Choroid plexus epithelial cell (primary cell): Measurements from ENCODE around the gene GDF10.

ENCODE experiments used
- DNase-seq: peaks from one replicate; pipeline ENCODE4 v3.0.0-alpha.2; 2010; ENCODE audit warnings: low read depth
- H3K4me3 ChIP-seq: 2 replicates; pipeline ENCODE4 v1.5.1; 2011; ENCODE audit warnings: low read depth, mild to moderate bottlenecking, control low read depth, low read length, moderate library complexity
- CTCF ChIP-seq: conservative IDR thresholded peaks from 2 replicates; pipeline ENCODE4 v1.5.1; 2011; ENCODE audit warnings: low read depth, mild to moderate bottlenecking, control low read depth, inconsistent platforms, low read length, moderate library complexity

The GDF10 gene

GRCh38 chr10:47299611-47300428 is at the start of gene GDF10:
Gene GDF10 (plus strand): TSS chr10:47300197. CDS start chr10:47300652, 455 bp downstream.
- peak within 1 kb of the TSS; percentile 45 for H3K4me3 ChIP-seq
- peak; percentile 5 for DNase-seq
- no peak for TF ChIP-seq CTCF

- no peak for TF ChIP-seq CTCF
- H3K4me3 ChIP-seq: no peak overlapping the region
- DNase-seq: no peak
These were observed 47.8 kb upstream of the GDF10 start for GRCh38 chr10:47252093-47252780.

GRCh38 chr10:47253030-47253637 is 46.9 kb upstream of the GDF10 start:
- DNase-seq: no peak
- no peak for TF ChIP-seq CTCF
- H3K4me3 ChIP-seq: no peak overlapping the region

GRCh38 chr10:47253651-47254375 is 46.2 kb upstream of the GDF10 start:
- peak; percentile 71 for DNase-seq
- no peak overlapping the region for H3K4me3 ChIP-seq
- no peak for TF ChIP-seq CTCF

GRCh38 chr10:47254611-47255010 is 45.4 kb upstream of the GDF10 start:
- peak; percentile 41 for DNase-seq
- H3K4me3 ChIP-seq: no peak overlapping the region
- TF ChIP-seq CTCF: no peak

- H3K4me3 ChIP-seq: no peak overlapping the region
- TF ChIP-seq CTCF: no peak
- no peak for DNase-seq
These were observed 44.8 kb upstream of the GDF10 start for GRCh38 chr10:47255033-47255813.
